ENCODE measurements around the gene DNAH10.

DNAH10 gene

DNA sequence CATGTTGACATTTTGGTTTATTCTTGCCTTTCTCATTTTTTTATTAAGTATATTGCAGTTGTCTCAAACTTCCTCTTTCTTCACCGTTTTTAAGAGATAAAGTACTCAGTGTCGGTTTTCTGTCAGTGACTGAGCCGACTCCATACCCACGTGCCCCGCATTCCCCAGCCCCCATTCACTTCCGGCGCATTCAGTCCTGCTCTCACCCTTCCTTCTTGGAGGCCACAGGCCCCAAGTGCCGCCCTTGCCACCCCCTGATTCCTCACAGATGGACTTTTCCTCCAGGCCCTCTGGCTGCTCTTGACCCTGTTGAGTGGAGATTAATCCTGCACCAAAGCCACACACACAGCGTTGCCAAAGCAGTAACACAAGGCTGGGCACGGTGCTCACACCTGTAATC lies 19.1 kb upstream of the DNAH10 start:
- DNase-seq (ENCODE audit: low read depth in 3 of 3, low spot score in 1 of 3), result no peak

GRCh38 chr12:123744836-123745235 lies 17.3 kb upstream of the DNAH10 start:
- DNase-seq (ENCODE audit: low read depth in 3 of 3, low spot score in 1 of 3), result no peak

GRCh38 chr12:123747309-123747708 lies 14.8 kb upstream of the DNAH10 start:
- DNase-seq (ENCODE audit: low read depth in 3 of 3, low spot score in 1 of 3), result no peak

DNA sequence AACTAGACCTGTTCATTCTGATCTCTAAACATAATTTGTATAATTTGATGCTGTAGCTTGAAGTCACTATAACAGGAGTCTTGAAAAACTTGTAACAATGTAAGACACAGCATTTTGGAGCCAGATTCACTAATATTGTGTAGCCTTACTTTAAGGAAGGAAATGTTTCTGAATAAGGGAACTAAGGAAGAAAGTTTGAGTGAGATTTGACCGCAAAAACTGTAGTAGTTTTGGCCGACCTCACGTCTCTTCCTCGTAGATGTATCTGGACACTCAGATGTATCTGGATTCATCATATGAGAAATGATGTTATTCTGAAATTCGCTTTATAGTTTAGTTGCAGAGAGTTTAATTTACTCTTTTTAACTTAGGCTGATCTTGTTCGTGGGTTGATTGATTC lies 13.9 kb upstream of the DNAH10 start:
- no peak for DNase-seq (ENCODE audit: low read depth in 3 of 3, low spot score in 1 of 3)

DNA sequence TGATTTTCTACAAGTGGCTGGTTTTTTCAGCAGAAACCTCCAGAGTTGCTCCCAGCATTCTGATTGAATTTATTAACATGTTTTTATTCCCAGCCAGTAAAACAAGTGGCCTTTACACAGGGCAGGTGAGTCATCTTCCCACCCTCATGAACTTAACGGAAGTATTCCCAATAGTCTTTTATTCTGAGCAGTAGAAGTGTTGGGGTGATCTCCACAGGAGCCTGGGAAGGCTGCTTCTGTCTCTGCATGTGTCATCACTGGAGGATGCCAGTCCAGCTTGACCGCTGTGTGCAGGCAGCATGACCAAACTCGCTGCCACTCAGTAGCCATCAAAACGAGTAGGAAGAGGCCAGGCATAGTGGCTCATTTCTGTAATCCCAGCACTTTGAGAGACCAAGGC lies 13.4 kb upstream of the DNAH10 start:
- no peak for DNase-seq (ENCODE audit: low read depth in 3 of 3, low spot score in 1 of 3)

- DNase-seq (ENCODE audit: low read depth in 3 of 3, low spot score in 1 of 3), result no peak
Measured at GRCh38 chr12:123749355-123749754, 12.7 kb upstream of the DNAH10 start.

DNA sequence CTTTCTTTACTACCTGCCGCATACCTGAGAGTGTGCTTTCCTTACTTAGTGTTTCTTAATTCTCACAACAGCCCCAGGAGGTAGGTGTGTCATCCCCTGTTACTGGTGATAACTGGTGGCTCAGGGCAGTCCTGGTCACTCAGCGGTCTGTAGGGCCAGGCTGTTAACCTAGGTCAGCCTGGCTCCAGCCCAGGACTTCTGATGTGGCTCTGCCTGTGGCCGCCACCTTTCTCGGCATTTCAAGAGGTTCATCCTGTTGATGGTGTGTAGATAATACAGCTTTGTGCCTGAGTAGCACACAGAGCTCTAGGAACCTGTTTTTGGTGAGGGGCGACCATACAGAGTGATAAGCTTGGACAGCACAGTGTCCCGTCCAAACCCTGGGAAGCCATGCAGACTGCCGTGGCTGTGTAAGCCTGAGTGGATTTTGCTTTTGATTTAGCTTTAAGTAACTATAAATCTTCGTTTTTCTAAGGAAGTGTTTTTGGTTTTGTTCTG lies 11.9 kb upstream of the DNAH10 start:
- no peak for DNase-seq (ENCODE audit: low read depth in 3 of 3, low spot score in 1 of 3)

- no peak for DNase-seq (ENCODE audit: low read depth in 3 of 3, low spot score in 1 of 3)
Measured at GRCh38 chr12:123752046-123752445, 10.1 kb upstream of the DNAH10 start.

DNA sequence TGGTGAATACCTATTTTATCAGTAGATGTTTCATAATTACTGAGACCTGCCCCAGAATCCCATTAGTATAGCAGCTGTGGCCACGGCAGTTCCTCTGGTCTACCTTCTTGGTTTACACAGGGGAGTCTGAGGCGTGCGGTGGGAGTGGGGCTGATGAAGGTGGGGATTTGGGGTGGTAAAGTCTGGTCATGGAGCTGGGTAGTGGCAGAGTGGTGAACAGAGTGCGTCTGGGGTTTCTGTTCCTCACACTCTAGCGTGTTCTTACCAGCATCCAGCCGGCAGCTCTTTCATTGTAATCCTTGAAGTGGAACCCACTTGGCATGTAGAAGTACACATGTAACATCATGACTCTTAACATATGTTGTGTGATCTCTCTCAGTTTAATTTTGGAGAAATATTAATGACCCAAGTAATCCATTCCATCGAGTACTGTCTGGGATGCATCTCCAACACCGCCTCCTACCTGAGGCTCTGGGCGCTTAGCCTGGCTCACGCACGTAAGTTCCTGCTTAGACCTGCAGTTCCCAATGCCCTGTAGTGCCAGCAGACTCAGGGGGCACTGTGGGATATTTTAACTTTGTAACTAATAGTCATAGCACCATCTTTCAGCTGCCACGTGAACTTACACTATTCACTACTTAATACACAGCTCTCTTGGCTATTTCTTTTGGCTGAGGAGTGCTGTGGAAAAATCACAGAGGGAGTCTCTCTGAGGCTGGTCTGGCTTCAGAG lies 7.9 kb upstream of the DNAH10 start:
- no peak for DNase-seq (ENCODE audit: low read depth in 3 of 3, low spot score in 1 of 3)

- no peak for DNase-seq (ENCODE audit: low read depth in 3 of 3, low spot score in 1 of 3)
Measured at GRCh38 chr12:123757561-123757960, 4.5 kb upstream of the DNAH10 start.

DNA sequence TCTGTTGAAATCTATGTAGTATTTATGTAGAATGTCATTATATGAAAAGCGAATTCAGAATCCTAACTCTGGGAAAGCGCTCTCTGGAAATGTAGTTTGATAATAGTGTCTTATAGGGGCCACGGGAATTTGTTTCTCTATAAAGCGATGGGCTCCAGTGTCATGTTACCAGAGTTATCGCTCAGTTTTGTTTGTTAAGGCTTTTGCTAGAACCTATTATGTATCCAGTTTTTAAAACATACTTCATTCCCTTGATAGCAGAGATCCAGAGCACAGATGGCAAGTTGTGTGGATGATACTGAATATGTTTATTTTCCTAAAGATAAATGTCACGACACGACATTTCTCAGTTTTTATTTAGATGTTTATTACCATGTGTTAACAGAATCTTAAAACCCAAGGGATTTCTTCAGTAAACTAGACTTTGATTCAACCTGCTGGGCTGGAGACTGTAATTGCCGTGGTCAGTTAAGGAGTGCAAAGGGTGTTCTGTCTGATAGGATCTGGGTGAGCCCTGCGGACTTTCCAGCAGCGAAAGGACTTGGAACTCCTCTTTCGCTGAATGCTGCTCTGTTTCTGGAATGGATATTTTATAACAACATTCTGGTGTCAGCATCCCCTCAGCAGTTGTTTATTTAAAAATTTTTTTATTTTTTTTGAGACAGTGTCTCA lies 1.7 kb upstream of the DNAH10 start:
- DNase-seq (ENCODE audit: low read depth in 3 of 3, low spot score in 1 of 3), result no peak

- no peak for DNase-seq (ENCODE audit: low read depth in 3 of 3, low spot score in 1 of 3)
Measured at GRCh38 chr12:123762715-123763052, 583 bp downstream of the DNAH10 start.

- DNase-seq (ENCODE audit: low read depth in 3 of 3, low spot score in 1 of 3), result no peak
Measured at GRCh38 chr12:123763093-123763492, 992 bp downstream of the DNAH10 start.

DNA sequence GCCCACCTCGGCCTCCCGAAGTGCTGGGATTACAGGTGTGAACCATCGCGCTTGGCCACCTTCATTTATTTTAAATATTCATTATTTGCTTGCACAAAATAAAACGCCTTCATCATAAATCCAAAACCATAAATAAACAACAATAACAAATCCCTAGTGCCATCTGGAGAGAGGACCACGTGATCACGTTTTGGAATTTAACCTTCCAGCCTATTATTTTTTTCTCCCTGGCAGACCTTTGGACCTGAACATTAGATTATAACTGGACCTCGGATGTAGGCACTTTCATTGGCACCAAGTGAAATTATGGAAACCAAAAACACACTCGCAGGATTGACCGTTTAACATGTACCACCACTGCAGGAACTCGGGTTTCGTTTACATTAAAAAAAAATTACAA lies 2.0 kb downstream of the DNAH10 start:
- no peak for DNase-seq (ENCODE audit: low read depth in 3 of 3, low spot score in 1 of 3)

DNA sequence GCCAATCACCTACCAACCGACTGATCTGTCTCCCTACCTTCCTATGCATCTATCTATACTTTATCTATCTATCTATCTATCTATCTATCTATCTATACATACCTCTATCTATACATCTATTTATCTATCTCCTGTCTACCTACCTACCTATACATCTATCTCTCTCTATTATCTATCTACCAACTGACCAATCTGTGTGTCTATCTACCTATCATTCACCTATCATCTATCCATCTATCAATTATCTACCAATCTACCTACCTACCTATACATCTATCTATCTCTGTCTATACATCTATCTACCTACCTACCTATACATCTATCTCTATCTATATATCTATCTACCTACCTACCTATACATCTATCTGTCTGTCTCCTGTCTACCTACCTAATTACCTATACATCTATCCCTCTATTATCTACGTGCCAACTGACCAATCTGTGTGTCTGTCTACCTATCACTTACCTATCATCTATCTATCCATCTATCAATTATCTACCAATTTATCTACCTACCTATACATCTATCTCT lies 3.5 kb downstream of the DNAH10 start:
- no peak for DNase-seq (ENCODE audit: low read depth in 3 of 3, low spot score in 1 of 3)

GRCh38 chr12:123767613-123768012 lies 5.5 kb downstream of the DNAH10 start:
- DNase-seq (ENCODE audit: low read depth in 3 of 3, low spot score in 1 of 3), result no peak

- no peak for DNase-seq (ENCODE audit: low read depth in 3 of 3, low spot score in 1 of 3)
Measured at GRCh38 chr12:123771261-123771660, 9.2 kb downstream of the DNAH10 start.

- DNase-seq (ENCODE audit: low read depth in 3 of 3, low spot score in 1 of 3), result no peak
Measured at GRCh38 chr12:123772074-123772473, 10.0 kb downstream of the DNAH10 start.

DNA sequence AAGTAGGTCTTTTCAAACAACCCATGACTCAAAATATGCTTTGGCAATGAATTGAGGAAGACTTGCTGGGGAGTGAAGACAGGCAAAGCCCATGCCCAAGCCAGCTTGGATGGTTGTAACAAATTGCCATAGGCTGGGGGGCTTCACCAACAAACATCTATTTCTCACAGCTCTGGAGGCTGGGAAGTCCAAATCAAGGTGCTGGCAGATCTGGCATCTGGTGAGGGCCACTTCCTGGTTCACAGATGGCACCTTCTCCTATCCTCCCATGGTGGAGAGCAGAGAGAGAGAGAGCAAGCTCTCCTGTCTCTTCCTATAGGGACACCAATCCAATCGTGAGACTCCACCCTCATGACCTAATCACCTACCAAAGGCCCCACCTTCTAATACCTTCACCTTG lies 11.3 kb downstream of the DNAH10 start:
- DNase-seq (ENCODE audit: low read depth in 3 of 3, low spot score in 1 of 3), result no peak

DNA sequence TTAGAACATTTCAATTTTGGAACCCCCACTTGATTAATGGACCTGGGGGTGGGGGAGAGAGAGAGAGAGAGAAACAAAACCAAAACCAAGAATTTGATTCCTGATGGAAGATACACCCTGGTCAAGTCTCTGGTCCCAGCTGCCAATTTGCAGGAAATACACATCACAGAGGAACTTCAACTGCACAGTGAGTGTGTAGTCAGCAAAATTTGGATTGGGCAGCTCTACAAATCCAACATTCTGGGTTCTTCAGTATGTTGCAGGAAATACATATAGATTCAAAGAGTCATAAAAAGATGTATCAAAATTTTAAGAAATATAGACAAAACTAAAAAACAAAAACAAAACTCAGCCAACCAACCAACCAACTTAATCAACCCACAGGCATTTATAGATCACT lies 17.4 kb downstream of the DNAH10 start:
- DNase-seq (ENCODE audit: low read depth in 3 of 3, low spot score in 1 of 3), result no peak

DNA sequence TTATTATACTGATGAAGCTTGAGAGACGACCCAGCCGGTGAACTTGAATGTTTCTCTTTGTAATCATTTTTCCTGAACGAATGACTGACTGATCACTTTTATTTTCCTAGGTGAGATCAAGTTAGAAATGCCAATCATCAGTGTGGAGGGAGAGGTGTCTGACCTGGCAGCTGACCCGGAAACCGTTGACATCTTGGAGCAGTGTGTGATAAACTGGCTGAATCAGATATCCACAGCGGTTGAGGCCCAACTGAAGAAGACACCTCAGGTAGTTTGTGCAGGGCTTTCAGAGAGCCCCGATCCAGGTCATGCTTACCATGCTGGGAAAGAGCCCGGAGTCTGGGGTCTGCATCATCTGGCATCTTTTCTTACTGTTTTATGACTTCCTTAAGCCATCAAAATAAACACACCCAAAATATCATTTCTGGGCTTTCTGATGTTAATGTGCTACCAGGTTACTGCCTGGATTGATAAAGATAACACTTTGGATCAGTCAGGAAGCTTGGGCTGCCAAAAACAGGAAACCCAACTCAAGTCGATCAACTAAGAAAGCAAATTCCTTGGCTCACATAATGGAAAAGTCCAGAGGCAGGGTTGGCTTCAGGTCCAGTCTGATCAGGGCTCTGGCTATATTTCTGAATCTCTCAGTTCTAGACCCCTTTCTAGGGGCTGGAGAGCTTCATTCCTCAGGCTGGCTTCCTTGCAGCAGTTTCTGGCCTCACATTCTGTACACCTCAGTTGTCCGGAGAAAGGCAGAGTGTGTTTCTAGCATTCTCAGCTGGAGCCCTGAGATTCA lies 21.1 kb downstream of the DNAH10 start:
- no peak for DNase-seq (ENCODE audit: low read depth in 3 of 3, low spot score in 1 of 3)

DNA sequence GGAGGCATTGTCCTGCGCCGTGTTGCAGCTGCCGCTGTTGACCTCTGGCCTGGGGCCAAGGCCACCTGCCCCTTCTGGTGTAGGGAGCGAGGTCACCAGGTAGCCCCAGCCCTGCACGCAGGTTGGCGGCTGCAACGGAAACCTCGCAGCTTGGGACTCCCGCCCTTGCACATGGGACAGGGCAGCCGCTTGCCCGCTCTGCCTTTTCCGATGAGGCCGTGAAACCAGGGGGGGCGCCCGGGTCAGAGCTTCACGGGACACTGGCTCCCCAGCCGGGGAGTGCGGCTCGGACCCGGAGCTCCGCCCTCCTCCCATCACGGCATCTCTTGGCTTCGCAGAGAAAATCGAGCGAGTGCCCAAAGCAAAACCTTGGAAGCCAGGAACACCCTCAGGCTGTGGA lies 25.4 kb downstream of the DNAH10 start:
- DNase-seq (ENCODE audit: low read depth in 3 of 3, low spot score in 1 of 3), result no peak

Data from stimulated activated CD4-positive, alpha-beta T cell treated with anti-CD3 and anti-CD28 coated beads, TNF-alpha, amount 100 ng/mL, for 1 hour (primary cell).